Neural cell (in vitro differentiated cells): Measurements from ENCODE around the gene CCSER2.

Experiments used
- CTCF ChIP-seq: fragments of 450-650 bp; IDR thresholded peaks from 2 replicates; pipeline ENCODE4 v1.5.1; 2014; ENCODE audit warnings: antibody characterized with exemption, mild to moderate bottlenecking, moderate library complexity; ENCODE audit not compliant: poor library complexity, severe bottlenecking
- MXI1 ChIP-seq: fragments of 450-650 bp; conservative IDR thresholded peaks from 2 replicates; pipeline ENCODE4 v1.6.1; 2014; ENCODE audit warnings: antibody characterized with exemption, mild to moderate bottlenecking; ENCODE audit not compliant: poor library complexity, severe bottlenecking
- REST ChIP-seq: IDR thresholded peaks from 2 replicates; pipeline ENCODE4 v1.6.1; 2012; ENCODE audit warnings: borderline replicate concordance

GRCh38 chr10:84334811-84335210, 6.4 kb downstream of the CCSER2 start:
- TF ChIP-seq REST (no peak), MXI1 (no peak), CTCF (no peak)
